Measurements from ENCODE around the gene TAF6L.
"Not testable (repeated sequence)": the region's sequence is repeated elsewhere in the genome, so short reads cannot be mapped to it uniquely, and the experiment has no call there.

TAF6L gene

GRCh38 chr11:62757846-62758788, 13.1 kb upstream of the TAF6L start:
- DNase-seq: no peak

- not testable (repeated sequence) for DNase-seq
Measured at GRCh38 chr11:62760867-62761227, 10.3 kb upstream of the TAF6L start.

GRCh38 chr11:62770778-62771143, 435 bp upstream of the TAF6L start:
- peak in 1 of 2 experiments; percentile 36 for DNase-seq

- no peak for DNase-seq
Measured at GRCh38 chr11:62774407-62774806, 3.2 kb downstream of the TAF6L start.

GRCh38 chr11:62775646-62776045, 4.5 kb downstream of the TAF6L start:
- DNase-seq: no peak

GRCh38 chr11:62777389-62777788, 6.2 kb downstream of the TAF6L start:
- DNase-seq: no peak

- no peak for DNase-seq
Measured at GRCh38 chr11:62778441-62778840, 7.2 kb downstream of the TAF6L start.

GRCh38 chr11:62782753-62783152, 11.6 kb downstream of the TAF6L start:
- DNase-seq: no peak

GRCh38 chr11:62786318-62787004, 15.3 kb downstream of the TAF6L start:
- DNase-seq: peak; percentile 53 to 79

GRCh38 chr11:62787005-62787759, 16.0 kb downstream of the TAF6L start, which contains the start of gene TMEM179B:
TMEM179B (plus strand) TSS chr11:62787402; CDS start chr11:62787432, 30 bp downstream.
- peak; percentile 97 to 98 for DNase-seq

- DNase-seq: peak in 1 of 2 experiments; percentile 10
Measured at GRCh38 chr11:62788991-62789390, 17.8 kb downstream of the TAF6L start.

GRCh38 chr11:62789576-62789975, 18.4 kb downstream of the TAF6L start:
- DNase-seq: no peak

GRCh38 chr11:62791501-62792201, 20.5 kb downstream of the TAF6L start, which contains the start of gene TMEM223:
TMEM223 (minus strand) TSS chr11:62792006; CDS start chr11:62791994, 12 bp downstream.
- peak; percentile 81 to 83 for DNase-seq

GRCh38 chr11:62792202-62792575, 21.0 kb downstream of the TAF6L start:
- no peak for DNase-seq

- no peak for DNase-seq
Measured at GRCh38 chr11:62794201-62794775, 23.1 kb downstream of the TAF6L start.

- DNase-seq: no peak
Measured at GRCh38 chr11:62796281-62796680, 25.1 kb downstream of the TAF6L start.

- no peak for DNase-seq
Measured at GRCh38 chr11:62799486-62799885, 28.3 kb downstream of the TAF6L start.

- no peak for DNase-seq
Measured at GRCh38 chr11:62801071-62801470, 29.9 kb downstream of the TAF6L start.

GRCh38 chr11:62804310-62805075, 33.3 kb downstream of the TAF6L start:
- DNase-seq: no peak

GRCh38 chr11:62805076-62805892, 34.1 kb downstream of the TAF6L start, which contains the start of gene NXF1:
NXF1 (minus strand) TSS chr11:62805440; CDS start chr11:62805356, 84 bp downstream.
- peak; percentile 91 to 95 for DNase-seq
